GM23248 (cell line): ENCODE results near the gene TUBA4A.

ENCODE experiments used
- EZH2 ChIP-seq: fragments of 200-600 bp; sonication (generic); IDR thresholded peaks from 2 replicates; pipeline ENCODE4 v1.6.1; 2018; ENCODE audit warnings: antibody characterized with exemption, mild to moderate bottlenecking; ENCODE audit not compliant: insufficient read depth, poor library complexity, severe bottlenecking
- EZH2phosphoT487 ChIP-seq: fragments of 200-600 bp; sonication (generic); IDR thresholded peaks from 2 replicates; pipeline ENCODE4 v1.6.1; 2018; ENCODE audit warnings: antibody characterized with exemption, moderate library complexity, mild to moderate bottlenecking, low read depth; ENCODE audit not compliant: insufficient read depth

DNA sequence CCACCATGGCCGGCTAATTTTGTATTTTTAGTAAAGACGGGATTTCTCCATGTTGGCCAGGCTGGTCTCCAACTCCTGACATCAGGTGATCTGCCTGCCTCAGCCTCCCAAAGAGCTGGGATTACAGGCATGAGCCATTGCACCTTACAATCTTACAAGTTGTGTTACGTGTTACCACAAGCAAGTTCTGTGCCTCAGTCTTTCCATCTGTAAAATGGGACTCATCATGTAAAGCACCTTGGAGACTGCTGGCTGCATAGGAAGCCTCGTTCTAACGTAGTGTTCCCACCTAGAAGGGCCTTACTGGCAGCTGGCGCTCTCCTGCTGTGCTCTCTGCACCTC, 35.4 kb upstream of the TUBA4A start:
- TF ChIP-seq EZH2, result no peak
- TF ChIP-seq EZH2phosphoT487, result no peak
